ENCODE measurements around the gene DECR2. TPM values are rescaled to one million over a fixed set of nuclear protein-coding genes. Genes with fewer than 3 reads are reported as not detected.

DECR2 gene
- polyA plus RNA-seq, 3 donors: 5.7 to 12.8 (median 8.7) TPM

DNA sequence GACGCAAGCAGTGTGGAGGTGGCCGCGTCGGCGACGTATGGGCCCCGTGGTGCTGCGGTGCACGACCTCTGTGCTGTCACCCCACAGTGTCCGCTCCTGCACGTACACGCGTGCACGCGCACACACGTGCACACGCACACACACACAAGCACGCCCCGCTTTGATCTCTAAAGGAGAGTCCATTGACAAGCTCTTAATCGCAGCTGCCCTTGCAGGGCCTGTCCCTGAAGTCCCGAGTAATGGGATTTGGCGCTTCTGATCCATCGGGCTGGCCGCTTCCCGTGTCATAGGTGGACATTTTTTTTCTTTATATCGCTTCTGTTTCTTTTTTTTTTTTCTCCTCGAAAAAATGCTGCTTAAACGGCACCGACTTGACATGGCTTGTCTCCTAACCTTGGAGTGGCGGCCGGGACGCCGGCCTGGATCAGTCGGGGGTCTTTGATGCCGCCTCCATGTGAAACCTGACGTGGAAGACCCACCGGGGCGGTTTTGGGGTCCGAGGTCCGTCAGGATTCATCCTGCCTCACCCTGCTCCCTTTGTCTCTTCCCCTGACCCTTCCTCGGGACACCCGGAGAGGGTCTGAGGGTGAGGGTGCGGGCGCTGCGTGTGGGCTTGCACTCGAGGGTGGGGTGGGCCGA lies 40.9 kb upstream of the DECR2 start:
- Histone ChIP-seq H3K9me3 (replicated peaks in 1 of 2; ENCODE audit: control insufficient read depth in 1 of 2, insufficient read depth in 1 of 2, low read length in 2 of 2) (no peaks in the 10 kb centered on the region), H3K79me2 (ENCODE audit: insufficient read depth, low read length) (no peaks in the 10 kb centered on the region), H3K27me3 (ENCODE audit: control insufficient read depth in 2 of 2, insufficient read depth in 2 of 2, low read length in 2 of 2) (no peaks in the 10 kb centered on the region), H2AFZ (ENCODE audit: insufficient read depth, low read depth, low read length, poor library complexity, severe bottlenecking) (no peak overlapping the region), H3K9ac (ENCODE audit: insufficient read depth, low read length, poor library complexity, severe bottlenecking) (no peak overlapping the region), H3K27ac (ENCODE audit: low read depth in 1 of 2, low read length in 2 of 2) (no peak overlapping the region), H3K4me1 (ENCODE audit: control insufficient read depth in 1 of 2, insufficient read depth in 2 of 2, low read length in 2 of 2) (peaks cover 6 to 8% of the 10 kb centered on the region in 2 donors), H3K4me3 (replicated peaks in 1 of 3; ENCODE audit: low read depth in 2 of 3, low read length in 3 of 3) (no peak overlapping the region), H4K20me1 (ENCODE audit: insufficient read depth, low read length) (no peaks in the 10 kb centered on the region), H3K36me3 (replicated peaks in 1 of 2; ENCODE audit: control insufficient read depth in 1 of 2, insufficient read depth in 2 of 2, low read length in 2 of 2) (no peaks in the 10 kb centered on the region), H3K4me2 (replicated peaks; ENCODE audit: extremely low read depth, low read length, poor library complexity, severe bottlenecking) (no peak overlapping the region)
- no peak overlapping the region for H3K27ac Mint-ChIP-seq
- DNase-seq: no peak
- no peak overlapping the region for H3K4me3 Mint-ChIP-seq
- H3K4me1 Mint-ChIP-seq: peaks cover 6% of the 10 kb centered on the region
- H3K36me3 Mint-ChIP-seq: no peaks in the 10 kb centered on the region
- peaks cover 5 to 25% (median 14%) of the 10 kb centered on the region in 3 donors for H3K27me3 Mint-ChIP-seq (ENCODE audit: low read depth in 3 of 3)
- H3K9me3 Mint-ChIP-seq: no peaks in the 10 kb centered on the region
- TF ChIP-seq CTCF (IDR thresholded peaks at IDR 0.05): no peak
- 97% methylated on average over 38 of the region's 47 CpGs for WGBS (ENCODE audit: insufficient coverage)
- intact Hi-C loops (cut with micrococcal nuclease): loop anchor here (5.0 kb wide), 1 partner anchor 254 kb away; no protein-coding TSS in a partner anchor

- Mint-ChIP-seq H3K4me1 (peaks cover 6% of the 10 kb centered on the region), H3K4me3 (no peak overlapping the region), H3K36me3 (peaks cover 0 to 3% of the 10 kb centered on the region in 2 donors), H3K27me3 (ENCODE audit: low read depth in 3 of 3) (peaks cover 5 to 25% (median 11%) of the 10 kb centered on the region in 3 donors), H3K9me3 (no peaks in the 10 kb centered on the region), H3K27ac (no peak overlapping the region)
- H3K27ac ChIP-seq (ENCODE audit: low read depth in 1 of 2, low read length in 2 of 2): no peak overlapping the region
- H3K4me3 ChIP-seq (replicated peaks in 1 of 3; ENCODE audit: low read depth in 2 of 3, low read length in 3 of 3): no peak overlapping the region
- WGBS (ENCODE audit: insufficient coverage): 91% methylated on average over 30 of the region's 30 CpGs
- H4K20me1 ChIP-seq (ENCODE audit: insufficient read depth, low read length): no peaks in the 10 kb centered on the region
- DNase-seq: no peak
- intact Hi-C loops (cut with micrococcal nuclease): loop anchor here (5.0 kb wide), 1 partner anchor 254 kb away; no protein-coding TSS in a partner anchor
- H3K4me2 ChIP-seq (replicated peaks; ENCODE audit: extremely low read depth, low read length, poor library complexity, severe bottlenecking): no peak overlapping the region
- no peaks in the 10 kb centered on the region for H3K79me2 ChIP-seq (ENCODE audit: insufficient read depth, low read length)
- no peak overlapping the region for H3K9ac ChIP-seq (ENCODE audit: insufficient read depth, low read length, poor library complexity, severe bottlenecking)
- peaks cover 6 to 8% of the 10 kb centered on the region in 2 donors for H3K4me1 ChIP-seq (ENCODE audit: control insufficient read depth in 1 of 2, insufficient read depth in 2 of 2, low read length in 2 of 2)
- no peak overlapping the region for H2AFZ ChIP-seq (ENCODE audit: insufficient read depth, low read depth, low read length, poor library complexity, severe bottlenecking)
- no peaks in the 10 kb centered on the region for H3K9me3 ChIP-seq (replicated peaks in 1 of 2; ENCODE audit: control insufficient read depth in 1 of 2, insufficient read depth in 1 of 2, low read length in 2 of 2)
- peaks cover 0 to 4% of the 10 kb centered on the region in 2 donors for H3K36me3 ChIP-seq (replicated peaks in 1 of 2; ENCODE audit: control insufficient read depth in 1 of 2, insufficient read depth in 2 of 2, low read length in 2 of 2)
- no peaks in the 10 kb centered on the region for H3K27me3 ChIP-seq (ENCODE audit: control insufficient read depth in 2 of 2, insufficient read depth in 2 of 2, low read length in 2 of 2)
- no peak for TF ChIP-seq CTCF (IDR thresholded peaks at IDR 0.05)
Observed at GRCh38 chr16:361341-361871, 40.3 kb upstream of the DECR2 start.
